GM21360 (cell line): ENCODE results near the gene PWWP3B.
"Not testable (repeated sequence)": the region's sequence is repeated elsewhere in the genome, so short reads cannot be mapped to it uniquely, and the experiment has no call there.

Source experiments
- ATAC-seq: cut with Tn5 transposase; IDR thresholded peaks from one replicate; pipeline ENCODE4 v1.9.1; 2021; ENCODE audit warnings: mild to moderate bottlenecking, moderate library complexity; ENCODE audit not compliant: unreplicated experiment

PWWP3B gene

GRCh38 chrX:106168107-106168506 is at the start of gene PWWP3B:
Gene PWWP3B (plus strand): TSS chrX:106168305. CDS start chrX:106205433, 37,128 bp downstream.
- ATAC-seq, result no peak

- ATAC-seq, result no peak
Measured at GRCh38 chrX:106139048-106139447, 29.1 kb upstream of the PWWP3B start.

GRCh38 chrX:106144755-106145639 is 23.1 kb upstream of the PWWP3B start:
- no peak for ATAC-seq

- no peak for ATAC-seq
Measured at GRCh38 chrX:106150701-106151100, 17.4 kb upstream of the PWWP3B start.

- no peak for ATAC-seq
Measured at GRCh38 chrX:106159861-106160282, 8.2 kb upstream of the PWWP3B start.

- no peak for ATAC-seq
Measured at GRCh38 chrX:106170318-106170717, 2.2 kb downstream of the PWWP3B start.

- ATAC-seq, result no peak
Measured at GRCh38 chrX:106171293-106171820, 3.3 kb downstream of the PWWP3B start.

- ATAC-seq, result no peak
Measured at GRCh38 chrX:106177106-106177981, 9.2 kb downstream of the PWWP3B start.

- no peak for ATAC-seq
Measured at GRCh38 chrX:106177982-106178321, 9.8 kb downstream of the PWWP3B start.

- ATAC-seq, result no peak
Measured at GRCh38 chrX:106178826-106179225, 10.7 kb downstream of the PWWP3B start.

GRCh38 chrX:106183685-106184084 is 15.6 kb downstream of the PWWP3B start:
- ATAC-seq, result not testable (repeated sequence)

- no peak for ATAC-seq
Measured at GRCh38 chrX:106201502-106202178, 33.5 kb downstream of the PWWP3B start.

GRCh38 chrX:106203315-106203714 is 35.2 kb downstream of the PWWP3B start:
- ATAC-seq, result no peak

- no peak for ATAC-seq
Measured at GRCh38 chrX:106208154-106208553, 40.0 kb downstream of the PWWP3B start.
